VCaP (cell line): ENCODE measurements around the gene ING3.

ENCODE experiments used
- H3K27ac ChIP-seq: fragments of 450-650 bp; 2 replicates; pipeline ENCODE4 v1.5.1; 2017
- TF ChIP-seq, protein P1 (sequence below): fragments of 450-650 bp; conservative IDR thresholded peaks from 2 replicates; pipeline ENCODE4 v1.5.1; 2017; ENCODE audit warnings: mild to moderate bottlenecking, moderate library complexity

Gene ING3

DNA sequence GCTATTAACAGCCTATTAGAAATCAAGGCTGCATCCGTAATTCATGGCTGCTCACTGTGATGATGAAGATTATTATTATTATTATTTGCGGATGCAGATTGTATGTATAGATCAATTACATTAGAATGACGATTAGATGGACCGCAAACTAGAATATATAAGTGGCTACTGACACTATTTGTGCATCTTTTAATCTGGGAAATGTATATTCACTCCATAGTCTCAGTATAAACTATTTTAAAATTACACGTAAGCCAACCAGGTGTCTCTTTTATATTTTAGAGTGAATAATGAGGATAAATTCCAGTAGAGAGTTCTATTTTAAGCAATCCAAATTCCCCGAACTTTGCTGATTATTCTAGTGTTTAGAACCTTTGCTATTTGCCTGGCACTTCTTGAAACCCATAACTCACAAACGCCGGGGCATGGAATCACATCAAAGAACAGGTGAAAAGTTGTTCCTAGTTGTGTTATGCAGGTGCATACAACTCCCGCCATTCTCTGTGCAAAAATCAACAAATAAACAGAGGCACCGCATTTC, 509 bp upstream of the ING3 start:
- H3K27ac ChIP-seq, result peak overlapping the region; percentile 95
- TF ChIP-seq, protein P1, sequence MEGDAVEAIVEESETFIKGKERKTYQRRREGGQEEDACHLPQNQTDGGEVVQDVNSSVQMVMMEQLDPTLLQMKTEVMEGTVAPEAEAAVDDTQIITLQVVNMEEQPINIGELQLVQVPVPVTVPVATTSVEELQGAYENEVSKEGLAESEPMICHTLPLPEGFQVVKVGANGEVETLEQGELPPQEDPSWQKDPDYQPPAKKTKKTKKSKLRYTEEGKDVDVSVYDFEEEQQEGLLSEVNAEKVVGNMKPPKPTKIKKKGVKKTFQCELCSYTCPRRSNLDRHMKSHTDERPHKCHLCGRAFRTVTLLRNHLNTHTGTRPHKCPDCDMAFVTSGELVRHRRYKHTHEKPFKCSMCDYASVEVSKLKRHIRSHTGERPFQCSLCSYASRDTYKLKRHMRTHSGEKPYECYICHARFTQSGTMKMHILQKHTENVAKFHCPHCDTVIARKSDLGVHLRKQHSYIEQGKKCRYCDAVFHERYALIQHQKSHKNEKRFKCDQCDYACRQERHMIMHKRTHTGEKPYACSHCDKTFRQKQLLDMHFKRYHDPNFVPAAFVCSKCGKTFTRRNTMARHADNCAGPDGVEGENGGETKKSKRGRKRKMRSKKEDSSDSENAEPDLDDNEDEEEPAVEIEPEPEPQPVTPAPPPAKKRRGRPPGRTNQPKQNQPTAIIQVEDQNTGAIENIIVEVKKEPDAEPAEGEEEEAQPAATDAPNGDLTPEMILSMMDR, result no peak

DNA sequence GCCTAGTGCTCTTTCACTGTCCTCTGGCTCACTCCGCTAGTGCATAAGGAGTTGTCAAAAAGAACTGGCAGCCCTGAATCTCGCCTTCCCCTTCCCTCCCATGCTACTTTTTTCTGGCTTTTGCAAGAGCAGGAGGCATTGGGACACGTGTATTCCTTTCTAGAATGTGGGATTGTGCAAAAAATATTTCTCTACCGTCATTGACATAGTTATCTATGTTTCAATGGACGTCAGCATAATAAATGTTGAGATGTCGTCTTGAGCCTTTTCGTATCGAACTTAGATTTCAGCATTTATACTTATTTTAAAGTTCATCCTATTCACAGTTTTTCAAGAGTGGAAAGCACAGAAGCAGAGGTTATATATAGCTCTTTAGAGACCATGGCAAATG, 727 bp downstream of the ING3 start:
- H3K27ac ChIP-seq, result peak overlapping the region; percentile 95
- TF ChIP-seq, protein P1, result no peak

DNA sequence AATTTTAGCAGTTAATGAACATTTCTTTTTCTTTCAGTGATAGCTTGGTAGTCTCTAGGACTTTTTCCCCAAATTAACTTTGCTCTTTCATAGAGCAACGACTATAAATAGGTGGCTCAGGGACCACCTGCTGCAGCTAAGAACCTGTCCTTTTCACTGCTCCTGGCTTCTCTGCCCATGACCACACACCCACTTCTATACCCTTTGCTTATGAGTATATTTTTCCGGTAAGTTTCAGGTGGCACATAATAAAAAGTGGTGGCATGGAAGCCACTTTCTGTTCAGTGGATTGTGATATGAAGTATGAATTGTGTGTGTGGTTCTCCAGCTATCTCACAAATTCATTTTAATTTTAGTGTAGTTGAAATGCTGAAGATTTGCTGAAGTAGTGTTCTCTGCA, 1.2 kb downstream of the ING3 start:
- TF ChIP-seq, protein P1, result no peak
- peak overlapping the region; percentile 95 for H3K27ac ChIP-seq

GRCh38 chr7:120955577-120956149, 5.1 kb downstream of the ING3 start:
- TF ChIP-seq, protein P1, result no peak
- no peak overlapping the region for H3K27ac ChIP-seq

GRCh38 chr7:120959929-120960484, 9.4 kb downstream of the ING3 start:
- TF ChIP-seq, protein P1, result no peak
- no peak overlapping the region for H3K27ac ChIP-seq

DNA sequence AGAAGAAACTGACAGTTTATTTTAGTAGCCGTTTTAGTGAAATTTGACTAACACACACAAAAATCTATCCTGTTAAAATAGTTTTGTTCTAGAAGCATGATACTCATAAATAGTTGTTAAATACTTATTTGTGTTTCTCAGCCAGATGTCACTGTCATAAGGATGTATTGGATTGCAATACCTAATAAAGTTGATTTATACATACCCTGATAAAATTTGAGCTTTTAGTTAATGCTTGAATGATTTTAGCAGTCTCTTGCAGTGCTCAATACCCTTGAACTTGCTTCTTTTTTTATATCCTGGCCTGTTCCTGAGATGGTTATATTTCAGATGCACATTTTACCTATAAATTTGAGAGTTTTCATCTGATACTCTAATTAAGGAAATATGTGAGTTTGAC, 10.1 kb downstream of the ING3 start:
- no peak overlapping the region for H3K27ac ChIP-seq
- TF ChIP-seq, protein P1, result no peak

GRCh38 chr7:120961638-120962173, 11.1 kb downstream of the ING3 start:
- TF ChIP-seq, protein P1, result no peak
- no peak overlapping the region for H3K27ac ChIP-seq
